Colon (tissue), 2 donors: ENCODE data around the gene CRY2.

Source experiments
- FAIRE-seq: peaks from 2 replicates; lab custom pipeline; 2012; peaks lifted over from hg19 to GRCh38; lab: Jason Lieb, UNC
- donor health status: control.
- donor health status: control.

CRY2 gene

GRCh38 chr11:45879803-45880686 is 32.8 kb downstream of the CRY2 start:
- no peak for FAIRE-seq

- FAIRE-seq = no peak
Observed at GRCh38 chr11:45880772-45881570, 33.7 kb downstream of the CRY2 start.

- no peak for FAIRE-seq
Observed at GRCh38 chr11:45881708-45882368, 34.6 kb downstream of the CRY2 start.

- FAIRE-seq = no peak
Observed at GRCh38 chr11:45884596-45885185, 37.4 kb downstream of the CRY2 start.

- no peak for FAIRE-seq
Observed at GRCh38 chr11:45885274-45885920, 38.1 kb downstream of the CRY2 start, which contains the start of gene MAPK8IP1. Gene MAPK8IP1, plus strand, starts transcription at chr11:45885651. Its CDS starts 170 bp downstream, at chr11:45885821.

- FAIRE-seq = no peak
Observed at GRCh38 chr11:45885921-45886721, 38.8 kb downstream of the CRY2 start.

- no peak for FAIRE-seq
Observed at GRCh38 chr11:45886816-45887520, 39.7 kb downstream of the CRY2 start.

GRCh38 chr11:45887587-45887986 is 40.3 kb downstream of the CRY2 start:
- no peak for FAIRE-seq

- FAIRE-seq = no peak
Observed at GRCh38 chr11:45889555-45889954, 42.3 kb downstream of the CRY2 start.

- FAIRE-seq = no peak
Observed at GRCh38 chr11:45889966-45890365, 42.7 kb downstream of the CRY2 start.

GRCh38 chr11:45890886-45891550 is 43.7 kb downstream of the CRY2 start:
- FAIRE-seq = no peak

- FAIRE-seq = no peak
Observed at GRCh38 chr11:45892856-45893255, 45.6 kb downstream of the CRY2 start.

- no peak for FAIRE-seq
Observed at GRCh38 chr11:45894555-45895247, 47.4 kb downstream of the CRY2 start.

GRCh38 chr11:45895553-45896259 is 48.4 kb downstream of the CRY2 start:
- FAIRE-seq = no peak

GRCh38 chr11:45896422-45896984 is 49.2 kb downstream of the CRY2 start:
- FAIRE-seq = no peak

- FAIRE-seq = no peak
Observed at GRCh38 chr11:45897556-45897955, 50.3 kb downstream of the CRY2 start.

GRCh38 chr11:45899086-45899447 is 51.8 kb downstream of the CRY2 start:
- FAIRE-seq = no peak
